Uterus (tissue), 2 donors: Measurements from ENCODE around the gene PDK1.

Source experiments
- POLR2A ChIP-seq, 2 donors: fragments of 450-650 bp; IDR thresholded peaks; one replicate each; pipeline ENCODE4 v1.6.1; 2016; ENCODE audit warnings: antibody characterized with exemption in 2 of 2, mild to moderate bottlenecking in 1 of 2, moderate library complexity in 1 of 2
- TF ChIP-seq, protein P1 (sequence below), 4 experiments: fragments of 200-600 bp in 2 of 4; fragments of 450-650 bp in 2 of 4; sonication (generic) in 2 of 4; IDR thresholded peaks; one replicate each; pipeline ENCODE4 v1.5.1; 2016 to 2019; ENCODE audit warnings: antibody characterized with exemption in 4 of 4, mild to moderate bottlenecking in 2 of 4, moderate library complexity in 1 of 4

DNA sequence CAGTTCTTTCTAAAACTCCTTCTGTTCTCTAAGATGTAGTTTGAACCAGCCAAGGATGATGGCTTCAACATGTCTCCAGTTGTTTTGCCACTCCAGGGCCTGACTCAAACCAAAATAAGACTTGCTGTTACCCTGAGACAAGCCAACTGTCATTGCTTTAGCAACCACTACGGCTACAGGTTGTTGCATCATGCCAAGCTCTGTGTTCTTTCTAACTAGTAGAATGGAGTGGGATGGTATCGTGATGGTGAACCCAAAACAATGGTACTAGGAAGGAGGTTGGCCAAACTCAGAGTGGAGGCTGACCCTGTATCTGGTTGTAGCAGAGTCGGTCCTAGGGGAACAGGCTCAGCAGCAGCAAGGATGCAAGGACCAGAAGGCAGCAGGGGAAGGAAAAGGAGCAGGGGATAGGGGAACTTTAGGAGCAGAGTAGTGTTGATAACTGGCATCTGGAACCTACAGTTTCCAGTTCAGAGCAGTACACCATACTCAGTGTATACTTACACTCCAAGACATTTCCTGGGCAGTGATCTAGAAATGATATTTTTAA lies 51.6 kb downstream of the PDK1 start:
- TF ChIP-seq, protein P1, sequence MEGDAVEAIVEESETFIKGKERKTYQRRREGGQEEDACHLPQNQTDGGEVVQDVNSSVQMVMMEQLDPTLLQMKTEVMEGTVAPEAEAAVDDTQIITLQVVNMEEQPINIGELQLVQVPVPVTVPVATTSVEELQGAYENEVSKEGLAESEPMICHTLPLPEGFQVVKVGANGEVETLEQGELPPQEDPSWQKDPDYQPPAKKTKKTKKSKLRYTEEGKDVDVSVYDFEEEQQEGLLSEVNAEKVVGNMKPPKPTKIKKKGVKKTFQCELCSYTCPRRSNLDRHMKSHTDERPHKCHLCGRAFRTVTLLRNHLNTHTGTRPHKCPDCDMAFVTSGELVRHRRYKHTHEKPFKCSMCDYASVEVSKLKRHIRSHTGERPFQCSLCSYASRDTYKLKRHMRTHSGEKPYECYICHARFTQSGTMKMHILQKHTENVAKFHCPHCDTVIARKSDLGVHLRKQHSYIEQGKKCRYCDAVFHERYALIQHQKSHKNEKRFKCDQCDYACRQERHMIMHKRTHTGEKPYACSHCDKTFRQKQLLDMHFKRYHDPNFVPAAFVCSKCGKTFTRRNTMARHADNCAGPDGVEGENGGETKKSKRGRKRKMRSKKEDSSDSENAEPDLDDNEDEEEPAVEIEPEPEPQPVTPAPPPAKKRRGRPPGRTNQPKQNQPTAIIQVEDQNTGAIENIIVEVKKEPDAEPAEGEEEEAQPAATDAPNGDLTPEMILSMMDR (IDR thresholded peaks at IDR 0.05), result no peak
- TF ChIP-seq POLR2A (IDR thresholded peaks at IDR 0.05), result no peak
